HEK293T (cell line): ENCODE measurements around the gene PLA2G12B.

Experiments
- ELF4 ChIP-seq: fragments of 450-650 bp; IDR thresholded peaks from 2 replicates; pipeline ENCODE4 v1.6.1; 2017; ENCODE audit warnings: antibody characterized with exemption
- FOXM1 ChIP-seq: fragments of 450-650 bp; IDR thresholded peaks from 2 replicates; pipeline ENCODE4 v1.6.1; 2017; ENCODE audit warnings: mild to moderate bottlenecking, borderline replicate concordance

GRCh38 chr10:72895236-72895850, 59.3 kb downstream of the PLA2G12B start:
- TF ChIP-seq ELF4 (no peak), FOXM1 (no peak)
